ENCODE measurements around the gene APOBEC4.
"Not testable (repeated sequence)": the region's sequence is repeated elsewhere in the genome, so short reads cannot be mapped to it uniquely, and the experiment has no call there.

APOBEC4 gene

GRCh38 chr1:183652547-183653461 lies at the start of gene APOBEC4:
APOBEC4 (minus strand) TSS chr1:183653316; CDS start chr1:183648781, 4,535 bp downstream.
- no peak for DNase-seq

GRCh38 chr1:183702813-183703198 lies 49.7 kb upstream of the APOBEC4 start:
- no peak for DNase-seq

GRCh38 chr1:183702087-183702812 lies 49.1 kb upstream of the APOBEC4 start:
- no peak for DNase-seq

- DNase-seq: no peak
These were observed 46.6 kb upstream of the APOBEC4 start for GRCh38 chr1:183699616-183700160.

GRCh38 chr1:183697814-183698590 lies 44.9 kb upstream of the APOBEC4 start:
- no peak for DNase-seq

GRCh38 chr1:183696981-183697380 lies 43.9 kb upstream of the APOBEC4 start:
- no peak for DNase-seq

- DNase-seq: peak; percentile 6
These were observed 41.6 kb upstream of the APOBEC4 start for GRCh38 chr1:183694755-183695154.

- peak; percentile 18 for DNase-seq
These were observed 41.0 kb upstream of the APOBEC4 start for GRCh38 chr1:183694066-183694465.

- no peak for DNase-seq
These were observed 40.4 kb upstream of the APOBEC4 start for GRCh38 chr1:183693521-183693920.

GRCh38 chr1:183689762-183690204 lies 36.7 kb upstream of the APOBEC4 start:
- no peak for DNase-seq

- DNase-seq: no peak
These were observed 35.4 kb upstream of the APOBEC4 start for GRCh38 chr1:183688341-183689060.

- no peak for DNase-seq
These were observed 34.6 kb upstream of the APOBEC4 start for GRCh38 chr1:183687546-183688304.

- no peak for DNase-seq
These were observed 33.1 kb upstream of the APOBEC4 start for GRCh38 chr1:183686229-183686628.

- DNase-seq: peak; percentile 19
These were observed 32.1 kb upstream of the APOBEC4 start for GRCh38 chr1:183685112-183685713.

- DNase-seq: not testable (repeated sequence)
These were observed 26.2 kb upstream of the APOBEC4 start for GRCh38 chr1:183679363-183679762.

- DNase-seq: no peak
These were observed 25.7 kb upstream of the APOBEC4 start for GRCh38 chr1:183678819-183679218.

- peak; percentile 38 for DNase-seq
These were observed 23.6 kb upstream of the APOBEC4 start for GRCh38 chr1:183676586-183677189.

- no peak for DNase-seq
These were observed 22.9 kb upstream of the APOBEC4 start for GRCh38 chr1:183675883-183676585.

- DNase-seq: no peak
These were observed 22.3 kb upstream of the APOBEC4 start for GRCh38 chr1:183675381-183675780.

GRCh38 chr1:183674886-183675285 lies 21.8 kb upstream of the APOBEC4 start:
- no peak for DNase-seq

Measured in retina (tissue), 1 donor.